Central memory CD4-positive, alpha-beta T cell (primary cell): ENCODE measurements around the gene MUC5AC.
"Not testable (repeated sequence)": the region's sequence is repeated elsewhere in the genome, so short reads cannot be mapped to it uniquely, and the experiment has no call there.

Experiments used
- DNase-seq: peaks from one replicate; pipeline ENCODE4 v3.0.0; 2022

The MUC5AC gene

GRCh38 chr11:1163911-1164735, 6.4 kb downstream of the MUC5AC start:
- DNase-seq: no peak

GRCh38 chr11:1164779-1165255, 7.1 kb downstream of the MUC5AC start:
- DNase-seq: not testable (repeated sequence)

GRCh38 chr11:1165256-1166041, 7.7 kb downstream of the MUC5AC start:
- DNase-seq: no peak

- DNase-seq: no peak
These were observed 9.5 kb downstream of the MUC5AC start for GRCh38 chr11:1167256-1167655.

- no peak for DNase-seq
These were observed 10.0 kb downstream of the MUC5AC start for GRCh38 chr11:1167751-1168231.

GRCh38 chr11:1168256-1168655, 10.5 kb downstream of the MUC5AC start:
- DNase-seq: no peak

GRCh38 chr11:1168721-1169161, 11.0 kb downstream of the MUC5AC start:
- DNase-seq: no peak

- DNase-seq: no peak
These were observed 13.7 kb downstream of the MUC5AC start for GRCh38 chr11:1171223-1171984.

GRCh38 chr11:1171985-1172728, 14.4 kb downstream of the MUC5AC start:
- DNase-seq: no peak

- DNase-seq: no peak
These were observed 15.0 kb downstream of the MUC5AC start for GRCh38 chr11:1172729-1173117.

GRCh38 chr11:1173396-1173795, 15.6 kb downstream of the MUC5AC start:
- DNase-seq: not testable (repeated sequence)

GRCh38 chr11:1174441-1175370, 17.0 kb downstream of the MUC5AC start:
- no peak for DNase-seq

GRCh38 chr11:1175461-1176223, 17.9 kb downstream of the MUC5AC start:
- DNase-seq: no peak

- no peak for DNase-seq
These were observed 18.7 kb downstream of the MUC5AC start for GRCh38 chr11:1176224-1177019.

GRCh38 chr11:1177020-1177770, 19.4 kb downstream of the MUC5AC start:
- DNase-seq: no peak

GRCh38 chr11:1177771-1178090, 20.0 kb downstream of the MUC5AC start:
- no peak for DNase-seq

GRCh38 chr11:1178201-1178885, 20.6 kb downstream of the MUC5AC start:
- no peak for DNase-seq

GRCh38 chr11:1178906-1179305, 21.2 kb downstream of the MUC5AC start:
- DNase-seq: no peak
